Glutamatergic neuron (in vitro differentiated cells): ENCODE measurements around the gene SLC24A3. TPM values are rescaled to one million over a fixed set of nuclear protein-coding genes. Genes with fewer than 3 reads are reported as not detected.

ENCODE experiments used
- DNase-seq: peaks from one replicate; pipeline ENCODE4 v3.0.0; 2022
- H3K27ac Mint-ChIP-seq: one replicate; pipeline ENCODE4 v1.8.0; 2020; ENCODE audit warnings: mild to moderate bottlenecking, mixed read lengths, inconsistent platforms; ENCODE audit not compliant: unreplicated experiment
- H3K27me3 Mint-ChIP-seq: one replicate; pipeline ENCODE4 v1.8.0; 2020; ENCODE audit warnings: mild to moderate bottlenecking, moderate library complexity, mixed read lengths, inconsistent platforms; ENCODE audit not compliant: unreplicated experiment
- H3K36me3 Mint-ChIP-seq: one replicate; pipeline ENCODE4 v1.8.0; 2020; ENCODE audit warnings: mild to moderate bottlenecking, mixed read lengths, inconsistent platforms; ENCODE audit not compliant: unreplicated experiment
- H3K4me1 Mint-ChIP-seq: one replicate; pipeline ENCODE4 v1.8.0; 2020; ENCODE audit warnings: mild to moderate bottlenecking, low read depth, mixed read lengths, inconsistent platforms; ENCODE audit not compliant: unreplicated experiment
- H3K4me3 Mint-ChIP-seq: one replicate; pipeline ENCODE4 v1.8.0; 2020; ENCODE audit warnings: mild to moderate bottlenecking, mixed read lengths, inconsistent platforms; ENCODE audit not compliant: unreplicated experiment
- H3K9me3 Mint-ChIP-seq: one replicate; pipeline ENCODE4 v1.8.0; 2020; ENCODE audit warnings: mild to moderate bottlenecking, moderate library complexity, mixed read lengths, inconsistent platforms; ENCODE audit not compliant: unreplicated experiment
- CTCF ChIP-seq: fragments of 200-600 bp; sonication (generic); IDR thresholded peaks from one replicate; pipeline ENCODE4 v1.5.0; 2021; ENCODE audit not compliant: partially characterized antibody, unreplicated experiment
- total RNA-seq: library from RNA; stranded (reverse); fragmentation: NEBNext Ultra II Directional; extraction: Animal tissue kit (Norgen Biotek cat#: 25700); gene quantifications from one replicate; pipeline ENCODE4 v1.2.1, GENCODE V29; 2021; ENCODE audit not compliant: unreplicated experiment

SLC24A3 gene
- total RNA-seq, 1 donor from 2014 or later: 9.7 TPM

- no peaks in the 10 kb centered on the region for H3K36me3 Mint-ChIP-seq
- no peaks in the 10 kb centered on the region for H3K4me1 Mint-ChIP-seq
- no peak overlapping the region for H3K4me3 Mint-ChIP-seq
- DNase-seq: no peak
- no peak overlapping the region for H3K27ac Mint-ChIP-seq
- no peak for TF ChIP-seq CTCF
- no peaks in the 10 kb centered on the region for H3K9me3 Mint-ChIP-seq
- peaks cover 2% of the 10 kb centered on the region for H3K27me3 Mint-ChIP-seq
These were observed 59.6 kb downstream of the SLC24A3 start for GRCh38 chr20:19271879-19272651.

- peaks cover 2% of the 10 kb centered on the region for H3K27me3 Mint-ChIP-seq
- no peaks in the 10 kb centered on the region for H3K9me3 Mint-ChIP-seq
- no peak overlapping the region for H3K27ac Mint-ChIP-seq
- no peak overlapping the region for H3K4me3 Mint-ChIP-seq
- no peaks in the 10 kb centered on the region for H3K4me1 Mint-ChIP-seq
- no peak for TF ChIP-seq CTCF
- DNase-seq: no peak
- H3K36me3 Mint-ChIP-seq: no peaks in the 10 kb centered on the region
These were observed 60.7 kb downstream of the SLC24A3 start for GRCh38 chr20:19272976-19273654.

- H3K4me3 Mint-ChIP-seq: no peak overlapping the region
- H3K27ac Mint-ChIP-seq: no peak overlapping the region
- no peak for DNase-seq
- no peaks in the 10 kb centered on the region for H3K4me1 Mint-ChIP-seq
- peaks cover 2% of the 10 kb centered on the region for H3K27me3 Mint-ChIP-seq
- TF ChIP-seq CTCF: no peak
- H3K36me3 Mint-ChIP-seq: no peaks in the 10 kb centered on the region
- peaks cover 3% of the 10 kb centered on the region for H3K9me3 Mint-ChIP-seq
These were observed 61.6 kb downstream of the SLC24A3 start for GRCh38 chr20:19274001-19274400.

- Mint-ChIP-seq H3K4me1 (no peaks in the 10 kb centered on the region), H3K36me3 (peaks cover 5% of the 10 kb centered on the region), H3K4me3 (no peak overlapping the region), H3K9me3 (peaks cover 4% of the 10 kb centered on the region), H3K27me3 (peaks cover 2% of the 10 kb centered on the region), H3K27ac (no peak overlapping the region)
- TF ChIP-seq CTCF: no peak
- DNase-seq: no peak
These were observed 62.1 kb downstream of the SLC24A3 start for GRCh38 chr20:19274412-19275015.
